ENCODE measurements around the gene CYS1.

The CYS1 gene

DNA sequence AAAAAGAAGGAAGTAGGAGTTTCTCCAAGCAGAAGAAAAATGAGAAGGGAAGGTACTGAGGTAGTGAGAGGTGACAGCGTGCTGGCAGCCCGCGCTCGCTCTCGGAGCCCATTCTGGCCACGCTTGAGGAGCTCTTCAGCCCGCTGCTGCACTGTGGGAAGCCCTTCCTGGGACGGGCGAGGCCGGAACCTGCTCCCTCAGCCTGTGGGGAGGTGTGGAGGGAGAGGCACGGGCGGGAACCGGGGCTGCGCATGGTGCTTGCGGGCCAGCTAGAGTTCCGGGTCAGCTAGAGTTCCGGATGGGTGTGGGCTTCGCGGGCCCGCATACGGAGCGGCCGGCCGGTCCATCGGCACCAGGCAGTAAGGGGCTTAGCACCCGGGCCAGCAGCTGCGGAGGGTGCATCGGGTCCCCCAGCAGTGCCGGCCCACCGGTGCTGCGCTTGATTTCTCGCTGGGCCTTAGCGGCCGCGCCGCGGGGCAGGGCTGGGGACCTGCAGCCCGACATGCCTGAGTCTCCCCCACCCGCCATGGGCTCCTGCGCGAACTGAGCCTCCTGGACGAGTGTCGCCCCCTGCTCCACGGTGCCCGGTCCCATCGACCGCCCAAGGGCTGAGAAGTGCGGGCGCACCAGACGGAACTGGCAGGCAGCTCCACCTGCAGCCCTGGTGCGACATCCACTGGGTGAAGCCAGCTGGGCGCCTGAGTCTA is 11.1 kb upstream of the CYS1 start:
- DNase-seq = peak; percentile 35

DNA sequence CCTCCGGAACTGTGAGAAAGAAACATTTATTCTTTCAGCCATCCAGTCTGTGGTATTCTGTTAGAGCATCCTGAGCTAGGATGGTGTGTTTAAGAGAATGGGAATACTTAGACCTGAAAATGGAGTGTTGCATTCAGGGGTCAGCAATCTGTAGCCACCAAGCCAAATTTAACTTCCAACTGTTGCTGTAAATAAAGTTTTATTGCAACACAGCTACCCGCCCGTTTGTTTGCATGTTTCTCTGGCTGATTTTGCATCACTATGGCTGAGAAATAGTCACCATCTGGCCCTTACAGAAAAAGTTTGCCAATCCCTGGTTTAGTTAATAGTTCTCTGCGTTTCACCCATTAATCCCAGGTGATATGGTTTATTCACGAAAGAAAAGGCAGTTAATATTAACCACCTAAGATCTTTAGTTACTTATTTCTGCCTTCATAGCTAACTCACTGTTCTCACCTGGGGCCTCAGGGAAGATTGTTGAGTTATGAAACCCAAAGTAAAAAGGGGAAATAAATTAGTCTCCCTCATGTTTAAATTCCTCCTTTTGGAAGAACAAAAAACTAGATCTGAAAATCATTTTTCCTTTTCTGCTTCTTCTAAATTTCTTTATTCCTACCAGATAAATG is 9.5 kb upstream of the CYS1 start:
- DNase-seq = no peak

DNA sequence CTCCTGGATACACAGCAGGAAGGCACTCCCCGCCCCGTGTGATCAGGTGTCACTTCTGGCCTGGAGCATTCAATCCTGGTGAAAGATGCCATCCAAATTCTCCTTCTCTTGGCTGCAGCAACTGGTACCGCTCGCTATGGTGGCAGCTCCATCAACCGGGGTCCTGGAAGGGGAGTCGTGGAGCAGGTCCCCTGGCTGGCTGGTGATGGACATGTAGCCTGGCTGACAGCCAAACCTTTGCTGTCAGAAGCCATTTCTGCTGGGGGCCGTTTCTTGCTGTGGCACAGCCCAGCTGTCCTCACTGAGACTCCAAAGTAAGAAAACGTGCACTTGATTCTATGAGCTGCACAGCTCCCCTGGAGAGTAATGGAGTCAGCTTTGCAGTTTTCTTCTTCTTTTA is 7.1 kb upstream of the CYS1 start:
- no peak for DNase-seq

DNA sequence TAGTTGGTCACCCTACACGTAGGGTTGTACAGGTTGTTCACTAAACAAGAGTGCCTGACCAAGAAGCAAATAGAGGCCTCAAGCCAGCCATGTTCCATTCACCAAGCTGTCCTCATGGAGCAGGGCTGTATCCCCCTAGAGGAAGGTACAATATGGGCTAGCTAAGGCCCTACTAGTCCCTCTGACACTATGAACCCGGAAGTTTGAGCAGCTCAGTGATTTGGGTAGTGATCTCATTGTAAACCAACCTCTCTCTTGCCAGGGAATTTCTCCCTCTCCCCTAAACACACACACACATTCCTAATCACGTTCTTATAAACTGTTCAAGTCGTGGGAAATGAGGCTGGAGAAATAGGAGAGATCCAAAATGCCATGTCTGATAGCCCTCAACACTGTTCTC is 6.7 kb upstream of the CYS1 start:
- no peak for DNase-seq

DNA sequence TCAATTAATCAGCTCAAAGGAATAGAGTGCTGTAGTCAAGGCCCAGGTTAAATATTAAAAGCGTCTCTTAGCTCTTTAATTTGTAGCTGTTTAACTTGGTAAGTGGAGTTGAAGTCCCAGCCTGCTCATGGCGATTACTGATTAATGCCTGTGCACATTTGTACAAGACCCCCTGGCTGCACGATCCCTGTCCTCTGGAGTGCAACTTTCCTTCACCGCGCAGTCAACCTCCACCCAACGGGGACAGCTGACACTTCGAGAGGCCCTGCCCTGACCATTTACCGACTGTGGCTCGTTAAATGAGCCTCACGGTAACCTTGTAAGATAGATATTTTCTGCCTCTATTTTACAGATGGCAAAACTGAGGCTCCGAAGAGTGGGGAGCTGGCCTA is 5.5 kb upstream of the CYS1 start:
- no peak for DNase-seq

DNA sequence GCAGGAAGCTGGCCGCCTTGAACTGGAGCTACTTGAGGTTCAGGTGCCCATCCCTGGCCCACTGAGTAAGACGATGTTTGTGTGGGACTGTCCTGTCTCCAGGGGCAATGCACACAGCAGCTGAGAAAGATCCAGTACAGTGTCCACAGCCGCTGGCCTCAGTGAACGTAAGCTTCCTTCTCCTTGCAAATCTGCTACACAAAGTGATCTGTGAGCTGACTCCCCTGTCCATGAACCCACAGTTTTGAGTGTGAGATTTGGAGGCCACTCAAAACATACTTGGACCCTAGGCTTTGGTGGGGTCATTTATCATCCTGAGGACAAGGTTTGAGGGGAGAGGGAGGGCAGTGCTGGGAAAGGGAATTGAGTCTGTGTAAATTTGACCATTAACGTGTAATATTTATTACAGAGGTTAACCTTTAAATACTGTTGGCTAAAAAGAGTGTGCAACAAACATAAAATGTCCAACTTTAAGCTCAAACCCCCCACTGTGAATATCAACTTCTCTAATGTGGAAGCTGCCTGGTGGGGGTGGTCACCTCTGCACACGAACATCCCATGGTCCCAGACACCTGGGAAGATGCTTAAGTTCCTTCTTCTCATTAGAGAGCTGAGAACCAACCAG is 4.9 kb upstream of the CYS1 start:
- DNase-seq = no peak

DNA sequence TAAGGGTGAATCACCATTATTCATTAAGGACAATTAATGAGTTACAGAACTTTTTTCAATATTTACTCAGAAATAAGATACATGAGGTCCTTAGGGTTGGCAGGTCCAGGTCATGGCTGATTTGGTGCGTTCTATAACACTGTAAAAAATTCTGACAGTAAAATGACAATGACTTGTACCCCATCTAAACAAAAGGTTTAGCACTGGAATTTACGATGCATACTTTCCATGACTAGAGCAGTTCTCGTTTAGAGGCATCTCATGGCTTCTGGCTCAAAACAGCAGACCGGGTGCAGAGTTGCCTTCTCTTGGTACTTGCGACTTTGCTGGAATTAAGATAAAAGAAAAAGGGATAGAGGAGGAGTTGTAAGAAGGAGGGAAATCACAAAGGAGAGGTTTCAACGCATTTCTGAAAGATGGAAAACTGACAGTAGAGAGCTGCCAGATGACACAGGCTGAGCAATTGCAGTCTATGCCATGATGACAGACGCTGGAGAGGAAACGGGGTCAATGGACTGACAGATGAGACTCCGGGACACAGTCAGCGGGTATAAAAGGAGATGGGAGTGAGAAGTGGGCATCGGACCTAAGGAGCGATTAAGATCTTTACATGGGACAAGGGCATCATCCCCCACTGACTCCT is 4.1 kb upstream of the CYS1 start:
- no peak for DNase-seq

DNA sequence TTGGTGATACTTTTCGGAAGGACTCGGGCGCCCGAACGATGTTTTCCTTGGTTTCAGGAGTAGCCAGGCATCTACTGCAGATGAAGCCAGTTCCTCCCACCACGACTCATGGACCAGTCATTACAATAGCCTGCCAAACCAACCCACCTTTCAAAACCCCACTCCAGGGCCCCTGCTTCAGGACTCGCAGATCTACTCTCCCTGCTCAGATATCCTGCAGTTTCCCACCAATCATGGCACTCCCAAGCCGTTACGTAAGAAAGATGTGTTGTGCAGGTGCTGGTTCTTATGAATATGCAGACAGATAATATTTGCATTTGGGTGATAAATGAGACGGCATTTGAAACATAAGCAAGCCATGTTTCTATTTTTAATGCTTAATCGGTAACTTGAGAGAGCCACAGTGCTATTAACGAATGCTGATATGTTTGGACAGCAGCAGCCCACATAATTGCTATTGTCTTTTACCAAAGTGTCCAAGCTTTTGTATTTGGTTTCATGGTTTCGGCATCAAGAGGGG is 3.5 kb upstream of the CYS1 start:
- no peak for DNase-seq

DNA sequence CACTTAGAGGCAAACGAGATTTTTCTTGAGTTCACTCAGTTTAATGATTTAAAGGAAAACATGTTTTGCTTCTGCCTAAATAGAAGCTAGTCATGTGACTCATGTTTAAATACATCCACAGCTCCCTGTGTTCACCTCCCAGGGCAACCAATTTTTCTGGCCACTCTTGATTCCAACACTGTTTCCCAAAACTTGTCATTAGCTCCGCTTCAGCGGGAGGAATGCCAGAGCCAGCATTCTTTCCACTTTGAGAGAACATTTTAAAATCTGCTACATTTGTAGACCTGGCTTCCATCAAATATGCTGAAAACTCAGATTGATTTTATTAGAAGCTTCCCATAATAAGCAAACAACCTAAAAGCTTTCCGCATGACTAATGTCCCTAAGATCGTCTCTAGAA is 2.8 kb upstream of the CYS1 start:
- DNase-seq = no peak

DNA sequence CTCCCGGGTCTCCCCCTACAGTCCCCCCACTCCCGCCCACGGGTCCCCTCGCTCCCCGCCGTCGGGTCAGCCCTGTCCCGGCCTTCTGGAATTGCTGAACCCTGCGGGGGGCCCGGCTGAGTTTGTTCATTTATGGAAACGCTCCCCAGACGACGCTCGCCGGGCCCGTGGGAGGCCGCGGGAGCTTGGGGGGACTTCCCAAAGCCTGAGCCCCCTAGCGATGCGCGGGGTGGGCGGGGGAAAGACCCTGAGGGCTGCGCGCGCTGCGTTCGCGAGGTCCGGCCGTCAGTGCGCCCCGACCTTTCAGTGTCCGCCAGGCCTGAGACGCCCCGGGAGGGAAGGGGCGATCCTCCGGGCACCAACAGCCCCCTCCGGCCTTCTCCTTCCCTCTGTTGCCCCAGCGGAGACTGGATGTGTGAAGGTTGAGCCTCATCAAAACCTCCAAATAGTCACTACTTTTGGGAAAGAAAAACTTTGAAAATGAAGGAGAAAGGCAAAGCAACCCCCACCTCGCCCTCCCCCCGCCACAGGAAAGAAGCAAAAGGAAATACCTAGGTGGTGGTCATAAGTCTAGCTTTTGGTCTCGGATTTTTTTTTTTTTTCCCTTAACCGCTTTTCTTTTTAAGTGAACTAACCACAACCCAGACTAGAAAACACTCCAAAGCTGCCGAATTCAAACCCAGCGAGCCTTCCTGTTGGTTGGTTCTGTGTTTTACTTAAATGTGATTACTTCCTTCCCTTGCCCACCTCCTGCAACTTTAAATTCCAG is 509 bp upstream of the CYS1 start:
- DNase-seq = peak; percentile 16

DNA sequence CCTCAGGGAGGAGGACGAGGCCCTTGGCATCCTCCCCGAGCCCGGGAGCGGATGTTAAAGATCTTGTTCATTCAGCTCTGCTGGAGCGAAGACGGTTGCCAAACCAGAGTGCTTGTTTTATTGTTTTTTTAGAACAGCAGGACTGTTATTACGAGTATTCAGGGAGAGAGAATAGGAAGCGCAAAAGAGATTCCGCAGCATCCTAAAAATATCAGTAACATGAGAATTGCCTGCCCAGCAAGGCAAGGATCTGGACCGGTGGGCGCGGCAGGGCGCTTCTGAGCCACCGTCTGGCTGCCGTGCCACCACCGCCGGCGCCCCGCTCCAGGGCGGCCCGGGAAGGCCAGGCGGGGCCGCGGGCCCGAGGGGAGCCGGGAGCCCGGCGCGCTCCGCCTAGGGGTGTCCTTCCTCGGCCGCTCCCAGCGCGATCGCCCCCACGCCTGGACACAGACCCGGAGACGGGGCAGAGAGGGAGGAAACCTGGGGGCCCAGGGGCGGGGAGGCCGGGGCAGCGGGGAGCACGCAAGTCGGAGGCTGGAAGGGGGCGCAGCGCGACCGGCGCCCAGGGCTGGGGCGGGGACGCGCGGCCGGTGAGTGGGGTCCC is 843 bp downstream of the CYS1 start:
- DNase-seq = peak; percentile 34

DNA sequence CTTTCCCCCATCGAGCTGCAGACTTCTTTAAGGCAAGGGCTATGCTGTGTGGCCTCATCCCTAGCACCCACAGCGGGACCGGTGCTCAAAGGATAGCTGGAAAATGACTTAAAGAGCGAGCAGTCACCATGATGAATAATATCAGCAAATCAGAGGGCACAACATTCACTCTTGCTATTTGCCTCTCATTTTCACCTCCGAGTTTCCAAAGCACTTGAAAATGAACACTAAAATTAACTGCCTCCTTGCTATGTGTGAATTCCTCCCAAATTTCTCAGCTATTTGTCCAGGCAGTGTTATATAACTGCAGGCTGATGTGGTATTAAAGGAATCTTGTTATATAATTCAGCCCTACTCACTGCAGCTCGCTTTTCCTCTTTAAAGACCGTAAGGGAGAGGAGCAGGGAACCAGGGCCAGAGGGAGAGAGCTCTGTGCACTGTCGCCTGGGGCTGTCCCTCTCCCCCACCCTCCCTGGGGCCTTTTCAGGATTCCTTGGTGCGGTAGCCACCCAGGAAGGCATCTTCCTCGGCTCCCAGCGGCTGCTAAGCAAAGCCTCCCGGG is 1.4 kb downstream of the CYS1 start:
- DNase-seq = no peak

DNA sequence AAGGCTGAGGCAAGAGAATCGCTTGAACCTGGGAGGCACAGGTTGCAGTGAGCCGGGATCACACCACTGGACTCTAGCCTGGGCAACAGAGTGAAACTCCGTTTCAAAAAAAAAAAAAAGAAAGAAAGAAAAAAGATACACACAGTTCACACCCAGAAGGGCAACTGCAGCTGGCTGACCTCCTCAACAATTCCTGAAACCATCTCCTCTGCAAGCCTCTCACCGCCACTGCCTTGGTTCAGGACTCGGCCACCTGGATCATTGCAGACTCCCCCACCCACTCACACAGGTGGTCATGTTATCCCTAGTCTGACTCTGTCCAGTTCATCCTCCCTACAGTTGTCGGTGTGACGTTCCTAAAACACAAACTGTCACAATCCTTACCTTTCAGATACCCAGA is 2.2 kb downstream of the CYS1 start:
- no peak for DNase-seq

DNA sequence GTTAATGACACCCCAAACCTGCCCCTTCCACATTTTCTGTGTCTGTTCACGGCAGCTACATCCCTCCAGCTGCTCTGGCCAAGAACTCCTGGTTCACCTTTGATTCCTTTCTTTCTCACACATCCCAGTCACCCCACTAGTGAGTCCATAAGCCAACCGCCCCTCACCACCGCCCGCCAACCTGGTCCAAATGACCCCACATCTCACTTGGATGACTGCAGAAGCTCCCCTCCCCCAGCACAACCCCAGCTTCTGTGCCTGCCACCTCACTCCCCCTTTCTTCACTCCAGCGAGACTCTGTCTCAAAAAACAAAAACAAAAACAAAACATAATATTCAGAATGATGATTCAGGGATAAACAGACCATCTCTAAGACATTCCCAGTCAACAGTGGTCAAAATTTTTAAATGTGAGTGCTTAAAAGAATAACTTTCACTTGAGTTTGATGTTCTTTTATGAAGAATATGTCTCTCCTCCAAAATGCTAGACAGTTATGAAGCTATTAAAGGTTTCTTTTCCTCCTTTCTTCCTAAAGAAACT is 3.2 kb downstream of the CYS1 start:
- no peak for DNase-seq

DNA sequence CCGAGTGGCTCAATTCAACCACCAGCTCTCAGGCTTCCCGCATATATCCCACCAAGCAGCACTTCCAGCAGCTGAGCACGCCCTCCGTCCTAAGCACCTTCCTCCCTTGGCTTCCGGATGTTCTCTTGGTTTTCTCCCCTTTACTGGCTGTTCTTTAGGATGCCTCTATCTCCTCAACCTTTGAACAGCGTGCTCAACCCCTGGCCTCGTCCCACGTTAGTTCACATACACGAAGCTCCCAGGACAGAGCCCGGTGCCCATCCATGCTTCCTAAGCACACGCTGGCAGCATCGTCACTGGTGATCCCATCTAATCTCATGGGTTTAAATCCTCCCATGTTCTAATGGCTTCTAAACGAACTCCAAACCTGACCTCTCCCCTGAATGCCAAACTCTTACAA is 3.7 kb downstream of the CYS1 start:
- DNase-seq = no peak

DNA sequence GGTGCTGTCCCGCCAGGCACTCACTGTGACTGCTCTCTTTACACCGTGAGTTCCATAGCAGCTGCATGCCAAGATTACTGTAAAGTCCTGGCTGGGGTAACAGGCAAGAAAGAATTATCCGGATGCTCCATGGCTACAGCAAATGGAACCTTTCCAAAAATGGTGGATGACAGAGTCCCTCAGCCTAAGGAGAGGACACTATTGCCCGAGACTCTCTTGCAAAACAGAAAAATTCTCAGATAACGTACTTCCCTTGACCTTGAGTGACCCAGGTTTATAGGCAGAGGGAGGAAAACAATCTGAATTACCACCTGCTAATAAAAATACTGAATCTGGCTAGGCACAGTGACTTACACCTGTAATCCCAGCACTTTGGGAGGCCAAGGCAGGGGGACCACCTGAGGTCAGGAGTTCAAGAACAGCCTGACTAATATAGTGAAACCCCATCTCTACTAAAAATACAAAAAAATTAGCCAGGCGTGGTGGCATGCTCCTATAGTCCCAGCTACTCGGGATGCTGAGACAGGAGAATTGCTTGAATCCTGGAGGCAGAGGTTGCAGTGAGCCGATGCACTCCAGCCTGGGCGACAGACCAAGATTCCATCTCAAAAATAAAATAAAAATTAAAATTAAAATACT is 4.5 kb downstream of the CYS1 start:
- no peak for DNase-seq

DNA sequence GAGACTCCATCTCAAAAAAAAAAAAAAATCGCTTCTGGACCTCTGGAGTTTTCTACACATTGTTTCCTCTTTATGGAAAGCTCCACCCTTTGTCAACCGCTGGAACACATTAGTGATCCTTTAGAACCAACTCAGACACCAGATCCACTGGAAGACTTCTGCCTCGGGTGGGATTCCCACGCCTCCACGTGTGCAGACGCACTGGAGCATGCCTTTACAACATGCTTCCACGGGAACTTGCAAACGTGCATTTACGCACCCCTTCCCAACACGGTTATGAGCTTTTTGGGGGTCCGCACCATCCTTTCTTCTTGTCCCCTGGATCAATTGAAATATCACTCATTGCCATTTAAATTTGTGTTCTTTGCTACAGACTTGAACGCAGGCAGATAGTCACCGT is 5.1 kb downstream of the CYS1 start:
- no peak for DNase-seq

DNA sequence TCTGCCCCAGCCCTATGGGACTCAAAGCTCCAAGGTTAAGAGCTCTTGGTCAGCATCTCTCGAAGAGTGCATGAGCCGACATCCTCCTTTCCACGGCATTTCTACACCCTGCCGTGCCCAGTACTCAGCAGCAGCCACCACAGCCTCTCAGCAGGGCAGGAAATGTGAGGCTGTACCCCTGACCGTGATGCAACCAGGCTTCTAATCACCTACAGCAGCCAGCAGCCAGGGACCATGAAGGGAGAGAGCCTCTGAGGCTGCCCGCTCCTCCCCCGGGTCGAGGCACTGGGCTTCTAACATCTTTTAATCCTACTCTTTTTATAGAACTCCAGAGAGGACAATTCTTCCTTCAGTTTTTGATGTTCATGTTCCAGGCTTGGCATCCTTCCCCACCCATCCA is 6.5 kb downstream of the CYS1 start:
- DNase-seq = no peak

DNA sequence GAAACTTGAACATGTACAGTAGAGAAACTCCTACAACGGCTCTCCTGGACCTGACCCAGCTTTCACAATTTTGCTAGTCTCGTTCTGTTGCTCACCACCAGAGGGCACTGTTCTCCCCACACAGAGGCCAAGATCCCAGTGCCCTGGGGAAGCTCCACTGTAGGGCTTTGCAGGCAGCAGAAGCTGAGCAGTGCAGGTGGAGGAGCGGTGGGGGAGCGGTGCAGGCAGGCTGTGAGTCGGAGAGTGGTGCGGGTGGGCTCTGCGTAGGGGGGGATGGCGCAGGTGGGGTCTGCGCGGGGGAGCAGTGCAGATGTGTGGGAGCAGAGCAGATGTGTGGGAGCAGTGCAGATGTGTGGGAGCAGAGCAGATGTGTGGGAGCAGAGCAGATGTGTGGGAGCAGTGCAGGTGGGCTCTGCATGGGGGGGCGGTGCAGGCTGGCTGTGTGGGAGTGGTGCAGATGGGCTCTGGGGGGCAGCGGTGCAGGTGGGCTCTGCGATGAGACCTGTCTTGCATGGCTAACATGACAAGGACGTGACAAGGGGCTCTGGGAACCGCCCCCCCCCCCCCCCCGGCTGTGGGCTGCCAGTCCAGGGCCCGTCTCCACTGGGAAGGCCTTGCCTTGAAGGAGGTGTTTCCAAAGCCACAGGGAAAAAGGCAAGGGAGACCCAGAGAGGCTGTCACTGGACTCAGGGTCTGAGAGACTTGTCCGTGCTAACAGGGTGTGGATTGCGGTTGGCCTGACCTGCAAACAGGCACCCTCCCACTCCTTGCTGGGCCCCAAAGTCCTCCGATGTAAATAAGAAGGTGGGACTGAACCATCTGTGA is 7.3 kb downstream of the CYS1 start:
- peak; percentile 82 for DNase-seq

DNA sequence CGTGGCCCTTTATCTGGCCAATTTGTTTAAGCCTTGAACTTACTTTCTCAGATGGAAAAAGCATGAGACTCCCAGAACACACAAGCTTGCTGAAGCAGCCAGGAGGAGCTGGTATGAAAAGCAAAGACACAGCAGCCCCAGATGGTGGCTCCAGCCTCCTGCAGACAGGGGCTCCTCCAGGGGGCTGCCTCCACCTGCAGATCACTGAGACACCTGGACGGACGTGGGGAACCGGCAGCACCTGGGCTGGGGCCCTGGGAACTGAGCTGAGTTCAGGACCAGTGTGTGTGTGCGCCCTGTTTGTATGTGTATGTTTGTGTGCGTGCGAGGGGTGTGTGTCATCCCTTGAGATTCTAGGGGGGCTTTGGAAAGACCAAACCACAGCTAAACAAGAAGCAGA is 8.6 kb downstream of the CYS1 start:
- DNase-seq = no peak

DNA sequence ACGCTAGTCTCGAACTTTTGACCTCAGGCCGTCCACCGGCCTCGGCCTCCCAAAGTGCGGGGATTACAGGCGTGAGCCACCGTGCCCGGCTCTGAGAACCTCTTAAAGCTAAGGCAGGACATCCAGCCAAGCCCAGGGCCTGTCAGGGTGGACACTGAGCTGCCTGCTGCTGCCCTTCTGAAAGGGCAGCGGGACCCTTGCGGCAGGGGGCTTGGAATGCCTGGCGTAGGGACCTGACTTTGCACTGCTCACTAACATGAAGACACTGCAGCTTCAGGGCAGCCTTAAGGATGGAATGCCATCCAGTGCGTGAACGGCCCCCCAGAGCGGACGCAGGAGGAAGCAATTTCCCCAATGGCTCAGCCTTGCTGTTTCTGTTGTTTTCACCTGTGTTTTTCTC is 9.0 kb downstream of the CYS1 start:
- no peak for DNase-seq

Data from stimulated activated CD4-positive, alpha-beta T cell treated with anti-CD3 and anti-CD28 coated beads, Interleukin-15, amount 100 ng/mL, for 24 hours (primary cell).